HG02642 (cell line): ENCODE data around the gene CELSR1.

Source experiments
- ATAC-seq: cut with Tn5 transposase; IDR thresholded peaks from one replicate; pipeline ENCODE4 v1.9.1; 2021; ENCODE audit warnings: mild to moderate bottlenecking; ENCODE audit not compliant: unreplicated experiment, poor library complexity

CELSR1 gene

DNA sequence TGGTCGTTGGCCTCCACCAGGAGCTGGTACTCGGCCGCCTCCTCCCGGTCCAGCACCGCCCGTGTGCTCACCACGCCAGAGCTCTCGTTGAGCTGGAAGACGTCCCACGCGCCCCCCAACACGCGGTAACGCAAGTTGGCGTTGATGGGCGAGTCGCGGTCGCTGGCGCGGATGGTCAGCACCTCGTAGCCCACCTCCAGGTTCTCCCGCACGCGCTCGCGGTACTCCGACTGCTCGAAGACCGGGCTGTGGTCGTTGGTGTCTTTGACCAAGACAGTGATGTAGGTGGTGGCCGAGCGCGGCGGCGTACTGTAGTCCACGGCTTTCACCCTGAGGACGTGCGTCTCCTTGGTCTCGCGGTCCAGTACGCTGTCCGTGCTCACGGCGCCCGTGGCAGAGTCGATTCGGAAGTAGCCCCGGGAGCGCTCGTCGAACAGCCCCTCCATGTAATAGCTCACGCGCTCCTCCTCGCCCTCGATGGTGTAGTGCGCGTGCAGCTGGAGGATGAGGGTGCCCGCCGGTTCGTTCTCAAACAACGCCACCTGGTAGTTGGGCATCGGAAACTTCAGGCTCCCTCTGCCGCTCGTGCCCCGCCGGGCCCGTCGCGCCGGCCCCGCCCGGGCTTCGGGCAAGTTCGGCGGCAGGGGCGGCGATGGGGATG, 1.4 kb downstream of the CELSR1 start:
- ATAC-seq: no peak

DNA sequence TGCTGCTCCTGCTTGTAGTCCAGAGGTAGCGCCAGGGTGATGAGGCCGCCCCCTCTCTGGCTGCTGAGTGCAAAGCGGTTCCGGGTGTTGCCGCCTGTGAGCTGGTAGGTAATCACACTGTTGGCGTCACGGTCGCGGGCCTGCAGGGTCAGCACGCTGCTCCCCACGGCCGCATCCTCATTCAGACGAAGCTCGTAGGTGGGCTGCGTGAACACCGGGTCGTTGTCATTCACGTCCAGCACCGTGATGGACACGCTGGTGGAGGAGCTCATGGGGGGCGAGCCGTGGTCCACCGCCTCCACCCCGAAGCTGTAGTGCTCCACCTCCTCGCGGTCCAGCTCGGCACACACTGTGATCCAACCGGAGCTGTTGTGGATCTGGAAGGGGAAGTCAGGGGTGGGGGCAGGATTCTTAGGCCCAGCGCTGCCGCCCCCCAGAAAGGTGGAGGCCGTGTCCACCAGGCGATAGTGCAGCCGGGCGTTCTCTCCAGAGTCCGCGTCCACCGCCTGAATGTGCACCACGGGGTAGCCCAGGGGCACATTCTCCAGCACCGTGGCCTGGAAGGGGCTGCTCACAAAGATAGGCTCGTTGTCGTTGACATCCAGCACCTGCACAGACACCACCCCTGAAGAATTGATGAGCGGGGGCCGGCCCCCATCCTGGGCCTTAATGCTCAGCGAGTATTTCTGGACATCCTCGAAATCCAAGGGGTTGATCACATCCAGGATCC, 2.4 kb downstream of the CELSR1 start:
- no peak for ATAC-seq

DNA sequence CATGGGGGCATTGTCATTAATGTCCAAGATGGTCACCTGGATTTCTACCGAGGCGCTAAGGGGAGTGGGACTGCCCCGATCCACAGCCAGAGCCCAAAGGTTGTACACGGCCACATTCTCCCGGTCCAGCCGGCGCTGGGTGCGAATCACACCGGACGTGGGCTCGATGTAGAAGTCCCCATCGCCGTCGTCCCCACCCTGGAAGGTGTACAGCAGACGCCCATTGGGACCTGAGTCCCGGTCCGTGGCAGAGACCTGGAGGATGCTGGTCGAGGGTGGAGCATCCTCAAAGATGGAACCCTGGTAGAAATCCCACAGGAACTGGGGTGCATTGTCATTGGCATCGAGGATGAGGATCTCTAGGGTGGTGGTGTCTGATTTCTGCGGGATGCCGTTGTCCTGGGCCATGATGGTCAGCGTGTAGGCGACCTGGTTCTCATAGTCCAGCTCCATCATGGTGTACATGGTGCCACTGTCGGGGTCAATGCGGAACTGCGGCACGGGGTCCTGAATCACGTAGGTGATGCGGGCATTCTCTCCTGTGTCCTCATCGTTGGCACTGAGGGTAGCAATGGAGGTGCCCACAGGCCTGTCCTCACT, 3.1 kb downstream of the CELSR1 start:
- ATAC-seq: no peak

DNA sequence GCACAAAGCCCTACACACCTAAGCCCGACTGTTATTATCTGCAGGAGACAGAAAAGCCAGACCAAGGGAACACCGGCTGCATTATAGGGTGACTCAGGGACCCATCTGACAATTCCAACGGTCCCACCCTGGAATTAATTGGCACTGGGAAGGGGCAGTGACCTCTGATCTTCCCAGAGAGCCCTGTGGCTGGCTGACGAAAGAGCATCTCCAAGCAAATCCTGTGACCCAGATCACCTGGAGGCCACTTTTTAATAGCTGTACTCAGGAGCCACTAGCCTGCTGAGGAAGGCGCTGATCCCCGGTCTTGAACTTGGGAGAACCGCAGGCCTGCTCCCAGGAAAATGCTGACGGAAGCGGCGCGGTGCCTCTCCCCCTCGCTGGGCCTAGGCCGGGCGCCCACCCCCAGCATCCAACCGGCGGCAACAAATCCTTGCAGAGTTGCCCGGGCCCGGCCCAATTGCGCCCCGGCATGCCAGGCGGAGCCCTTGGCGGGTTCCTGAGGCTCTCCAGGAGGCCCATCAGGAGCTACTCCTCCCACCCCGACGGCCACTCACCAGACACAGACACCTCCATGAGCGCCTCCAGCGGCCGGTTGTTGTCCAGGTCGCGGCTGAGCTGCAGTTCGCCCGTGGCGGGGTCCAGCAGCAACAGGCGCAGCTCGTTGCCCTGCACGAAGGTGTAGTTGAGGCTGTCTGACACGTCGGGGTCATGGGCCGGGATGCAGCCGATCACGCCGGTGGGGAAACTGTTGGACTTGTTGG, 4.2 kb downstream of the CELSR1 start:
- no peak for ATAC-seq

DNA sequence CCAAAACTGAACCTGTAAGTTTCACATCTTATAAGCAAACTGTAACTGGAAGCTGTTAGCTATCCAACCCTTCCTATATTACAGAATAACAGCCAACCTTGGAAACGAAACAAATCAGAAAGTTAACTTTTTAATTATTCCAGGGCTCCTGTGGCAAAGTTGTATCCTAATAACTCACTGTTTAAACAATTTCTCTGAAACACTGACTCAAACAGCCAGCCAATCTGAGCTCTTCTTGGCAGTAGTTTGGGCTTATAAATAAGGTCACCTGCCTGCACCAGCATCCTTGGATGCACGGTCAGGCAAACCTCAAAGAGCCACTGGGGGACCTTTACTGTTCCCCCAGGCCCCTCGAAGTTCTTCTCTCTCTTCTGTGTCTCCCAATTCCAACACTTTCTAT, 5.0 kb downstream of the CELSR1 start:
- ATAC-seq: no peak

DNA sequence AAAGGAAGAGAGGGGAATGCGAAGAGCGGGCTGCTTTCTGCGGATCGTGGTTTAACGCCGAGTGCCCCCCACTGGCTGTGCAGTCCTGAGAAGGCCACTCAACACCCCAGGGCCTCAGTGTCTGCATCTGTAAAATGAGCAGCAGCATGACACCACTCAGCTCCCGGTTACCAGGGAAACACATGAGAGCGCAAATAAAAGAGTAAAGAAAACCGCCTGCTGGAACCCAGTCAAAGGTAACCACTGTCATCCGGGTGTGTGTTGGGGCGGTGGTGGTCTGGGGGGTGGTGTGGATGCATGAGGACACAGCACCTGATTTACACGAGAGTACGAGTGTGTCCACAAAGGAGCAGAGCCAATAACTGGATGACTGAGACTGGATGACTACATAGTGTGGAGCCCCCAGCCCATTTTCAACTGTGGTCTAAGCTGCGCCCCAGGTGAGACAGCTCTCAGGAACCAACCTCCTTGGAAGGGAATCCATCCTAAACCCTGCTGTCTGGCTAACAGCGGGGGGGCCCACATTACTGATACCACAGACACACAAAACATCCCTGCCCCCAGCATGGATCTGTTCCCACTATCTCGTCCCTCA, 5.7 kb downstream of the CELSR1 start:
- ATAC-seq: no peak

DNA sequence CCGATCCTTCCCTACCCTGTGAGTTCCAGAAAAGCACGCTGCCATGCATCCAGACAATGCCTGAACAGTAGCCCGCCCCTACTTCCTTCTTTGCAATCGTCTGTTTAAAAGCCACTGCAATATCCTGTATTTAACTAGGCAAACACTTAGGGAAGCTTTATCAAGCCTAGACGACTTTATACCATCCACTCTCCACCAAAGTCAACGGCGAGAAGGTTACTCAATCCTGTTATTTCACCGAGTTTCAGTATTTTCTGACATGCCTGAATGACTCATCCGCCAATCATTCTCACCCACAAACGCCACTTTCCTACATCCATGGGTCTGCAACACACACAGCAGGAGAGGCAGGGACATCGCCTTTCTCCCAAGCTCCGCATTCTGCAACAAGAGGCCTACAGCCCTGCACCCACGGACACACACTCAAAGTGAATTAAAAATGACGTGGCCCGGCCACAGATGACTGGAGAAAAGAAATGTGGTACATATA, 9.3 kb downstream of the CELSR1 start:
- no peak for ATAC-seq

DNA sequence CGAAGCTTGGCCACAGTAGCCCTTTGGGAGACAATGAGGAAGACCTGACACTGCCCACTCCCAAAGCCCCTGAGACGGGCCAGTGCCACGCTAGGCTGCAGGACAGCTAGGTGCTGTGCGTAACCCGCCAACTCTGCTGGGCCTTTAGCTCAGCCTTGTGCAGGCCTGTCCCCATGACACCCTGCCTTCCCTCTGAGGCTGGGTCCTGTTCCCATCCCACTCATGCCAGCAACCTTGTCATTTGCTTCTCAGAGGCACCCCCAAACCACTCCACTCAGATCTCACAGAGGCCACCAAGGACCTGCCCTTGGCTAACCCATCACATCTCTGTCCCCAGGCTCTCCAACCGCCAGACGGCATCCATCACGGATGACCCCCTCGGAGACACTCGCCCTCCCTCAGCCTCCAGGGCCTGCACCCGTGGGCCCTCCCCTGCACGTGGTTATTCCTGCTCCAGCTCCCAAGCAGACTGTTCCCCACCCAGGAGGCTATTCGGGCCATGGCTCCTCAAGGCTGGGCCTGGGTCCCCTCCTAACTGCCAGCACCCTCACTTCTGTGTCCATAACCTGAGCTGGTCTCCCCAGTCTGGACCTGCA, 11.1 kb downstream of the CELSR1 start:
- ATAC-seq: no peak

DNA sequence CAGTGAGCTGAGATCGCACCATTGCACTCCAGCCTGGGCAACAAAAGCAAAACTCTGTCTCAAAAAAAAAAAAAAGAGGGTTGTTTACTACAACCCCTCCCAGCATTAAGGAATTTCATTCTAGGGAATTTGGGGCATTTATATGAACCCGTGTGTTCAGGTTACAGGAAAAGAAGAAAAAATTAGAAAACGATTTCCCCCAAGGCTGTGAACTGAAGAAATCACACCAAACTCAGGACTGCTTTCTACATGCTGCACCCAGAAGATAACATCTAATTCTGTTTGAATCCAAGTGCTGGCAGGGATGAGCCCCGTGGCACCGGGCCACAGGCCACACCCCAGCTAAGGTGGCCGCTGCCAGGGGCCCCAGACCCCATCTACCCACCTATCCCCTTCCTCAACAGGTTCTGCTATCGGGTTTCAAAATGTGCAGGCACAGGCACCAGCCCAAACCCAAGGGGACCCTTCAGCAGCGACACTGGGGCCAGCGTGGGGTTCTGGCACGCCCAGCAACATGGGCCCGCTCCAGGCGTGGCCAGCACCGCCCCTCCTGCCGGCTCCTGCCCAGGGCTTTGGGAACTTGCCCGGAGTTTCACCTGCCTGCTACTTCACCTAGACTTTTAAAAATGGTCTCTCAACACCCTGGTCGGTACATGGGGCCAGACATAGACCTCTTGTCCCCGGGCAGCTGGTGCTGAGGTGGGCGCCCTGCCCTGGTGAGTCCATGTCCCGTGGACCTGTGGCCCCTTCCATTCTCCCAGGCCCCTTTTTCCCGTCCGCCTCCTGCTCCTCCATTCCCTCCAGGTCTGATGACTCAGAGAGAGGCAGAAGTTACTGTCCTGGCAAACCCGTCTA, 11.8 kb downstream of the CELSR1 start:
- ATAC-seq: no peak

DNA sequence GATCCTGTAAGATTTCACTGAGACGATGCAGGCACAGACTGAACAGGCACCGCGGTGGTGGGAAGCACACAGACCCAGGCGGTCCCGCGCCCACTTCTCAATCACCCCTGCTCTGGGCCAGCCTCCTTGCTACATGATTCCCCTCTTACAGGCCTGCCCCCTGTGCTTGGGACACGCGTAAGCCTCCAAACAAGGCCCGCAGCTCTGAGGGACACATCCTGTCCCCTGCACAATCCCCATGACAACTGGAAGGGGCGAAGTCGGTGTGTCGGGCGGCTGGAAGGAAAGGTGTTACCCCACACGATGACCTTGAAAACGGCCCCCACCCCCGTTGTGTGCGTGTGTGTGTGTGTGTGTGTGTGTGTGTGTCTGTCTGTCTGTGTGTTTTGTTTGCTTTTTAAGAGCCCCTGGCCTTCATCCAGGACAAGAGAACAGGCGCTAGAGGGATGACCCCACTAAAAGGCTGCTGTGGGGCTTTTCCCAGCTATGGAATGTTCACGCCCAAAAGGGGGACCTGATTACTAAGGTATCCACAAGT, 13.1 kb downstream of the CELSR1 start:
- no peak for ATAC-seq

DNA sequence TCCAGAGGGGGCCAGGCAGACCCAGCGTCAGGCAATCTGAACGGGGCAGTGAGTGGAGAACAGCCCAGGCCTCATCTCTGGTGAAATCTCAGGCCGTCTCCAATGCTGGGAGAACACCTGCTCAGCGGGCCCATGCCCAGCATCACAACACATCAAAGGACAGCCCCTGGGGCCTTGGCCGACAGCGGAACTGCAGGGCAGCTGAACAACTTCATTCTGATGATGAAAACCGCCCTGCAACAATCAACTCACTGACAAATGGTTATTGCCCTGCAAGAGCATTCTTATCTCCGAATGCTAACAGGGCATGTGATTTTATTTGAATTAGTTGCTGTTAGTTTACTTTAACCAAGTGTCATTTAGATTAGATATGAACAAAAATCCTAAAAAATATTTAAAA, 14.6 kb downstream of the CELSR1 start:
- ATAC-seq: no peak

DNA sequence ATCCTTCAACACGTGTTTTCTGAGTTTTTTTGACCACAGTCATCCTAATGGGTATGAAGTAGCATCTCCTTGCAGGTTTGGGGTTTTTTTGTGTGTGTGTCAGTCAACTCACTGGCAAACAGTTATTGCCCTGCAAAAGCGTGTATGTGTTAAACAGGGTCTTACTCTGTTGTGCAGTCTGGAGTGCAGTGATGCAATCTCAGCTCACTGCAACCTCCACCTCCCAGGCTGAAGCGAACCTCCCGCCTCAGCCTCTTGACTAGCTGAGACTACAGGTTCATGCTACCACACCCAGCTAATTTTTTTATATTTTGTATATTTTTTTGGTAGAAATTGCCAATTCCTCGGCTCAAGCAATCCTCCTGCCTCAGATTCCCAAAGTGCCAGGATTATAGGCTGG, 15.4 kb downstream of the CELSR1 start:
- no peak for ATAC-seq

DNA sequence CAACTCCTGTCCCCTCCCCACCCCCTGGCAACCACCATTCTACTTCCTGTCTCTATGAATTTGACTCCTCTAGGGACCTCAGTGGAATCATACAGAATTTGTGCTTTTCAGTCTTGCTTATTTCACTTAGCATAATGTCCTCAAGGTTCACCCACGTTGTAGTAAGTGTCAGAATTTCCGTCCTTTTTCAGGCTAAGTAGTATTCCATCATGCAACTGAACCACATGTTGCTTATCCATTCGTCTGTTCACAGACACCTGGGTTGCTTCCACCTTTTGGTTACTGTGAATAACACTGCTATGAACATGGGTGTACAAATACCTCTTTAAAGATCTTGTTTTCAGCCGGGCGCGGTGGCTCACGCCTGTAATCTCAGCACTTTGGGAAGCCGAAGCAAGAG, 16.5 kb downstream of the CELSR1 start:
- ATAC-seq: no peak

DNA sequence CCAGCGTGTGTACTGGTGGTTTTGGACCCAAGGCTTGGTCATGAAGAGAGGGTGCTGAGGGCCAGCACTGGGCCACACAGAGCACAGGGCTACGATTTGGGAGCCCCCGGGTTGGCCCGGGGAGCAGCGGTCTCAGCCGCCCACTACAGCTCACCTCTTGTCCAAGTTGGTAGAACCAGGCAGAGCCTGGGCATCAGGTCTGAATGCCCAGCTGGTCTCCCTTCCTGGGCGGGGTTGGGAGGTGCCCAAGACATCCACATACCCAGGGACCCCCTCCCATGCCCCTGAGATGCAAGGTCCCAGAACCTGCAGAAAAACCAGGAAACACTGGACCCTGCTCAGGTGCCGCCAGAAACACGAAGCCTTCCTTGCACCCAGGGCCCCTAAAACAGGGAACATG, 18.0 kb downstream of the CELSR1 start:
- ATAC-seq: no peak

DNA sequence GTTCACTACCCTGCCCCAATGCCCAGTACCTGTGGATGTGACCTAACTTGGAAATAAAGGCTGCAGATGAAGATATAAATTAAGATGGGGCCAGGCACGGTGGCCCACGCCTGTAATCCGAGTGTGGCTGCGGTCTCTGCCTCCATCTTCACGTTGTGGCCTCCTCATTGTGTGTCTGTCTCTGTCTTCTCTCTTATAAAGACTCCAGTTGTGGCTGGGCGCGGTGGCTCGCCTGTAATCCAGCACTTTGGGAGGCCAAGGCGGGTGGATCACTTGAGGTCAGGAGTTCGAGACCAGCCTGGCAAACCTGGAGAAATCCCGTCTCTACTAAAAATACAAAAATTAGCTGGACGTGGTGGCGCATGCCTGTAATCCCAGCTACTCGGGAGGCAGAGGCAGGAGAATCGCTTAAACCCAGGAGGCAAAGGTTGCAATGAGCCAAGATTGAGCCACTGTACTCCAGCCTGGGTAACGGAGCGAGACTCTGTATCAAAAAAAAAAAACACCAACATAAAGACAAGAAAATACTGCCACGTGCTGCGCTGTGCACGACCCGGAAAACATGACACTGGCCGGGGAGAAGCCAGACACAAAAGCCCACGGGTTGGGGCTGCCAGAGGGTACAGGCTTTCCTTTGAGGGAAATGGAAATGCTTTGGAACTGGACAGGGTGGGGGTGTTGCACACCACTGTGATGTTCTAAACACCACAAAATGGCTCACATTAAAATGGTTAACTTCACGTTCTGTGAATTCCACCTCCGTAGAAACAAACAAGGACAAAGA, 18.7 kb downstream of the CELSR1 start:
- no peak for ATAC-seq

DNA sequence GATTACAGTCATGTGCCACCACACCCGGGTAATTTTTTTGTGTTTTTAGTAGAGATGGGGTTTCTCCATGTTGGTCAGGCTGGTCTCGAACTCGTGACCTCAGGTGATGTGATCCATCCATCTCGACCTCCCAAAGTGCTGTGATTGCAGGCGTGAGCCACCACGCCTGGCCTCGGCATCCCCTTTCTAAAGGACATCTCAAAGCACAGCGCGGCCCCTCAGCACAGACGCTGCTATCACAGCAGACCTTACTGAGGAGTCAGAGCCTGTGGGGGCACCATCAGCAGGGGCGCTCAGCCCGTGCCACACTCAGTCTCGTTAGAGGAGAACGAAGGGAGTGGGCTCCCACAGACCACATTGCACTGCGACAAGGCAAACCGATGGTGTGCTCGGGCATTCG, 19.4 kb downstream of the CELSR1 start:
- no peak for ATAC-seq

DNA sequence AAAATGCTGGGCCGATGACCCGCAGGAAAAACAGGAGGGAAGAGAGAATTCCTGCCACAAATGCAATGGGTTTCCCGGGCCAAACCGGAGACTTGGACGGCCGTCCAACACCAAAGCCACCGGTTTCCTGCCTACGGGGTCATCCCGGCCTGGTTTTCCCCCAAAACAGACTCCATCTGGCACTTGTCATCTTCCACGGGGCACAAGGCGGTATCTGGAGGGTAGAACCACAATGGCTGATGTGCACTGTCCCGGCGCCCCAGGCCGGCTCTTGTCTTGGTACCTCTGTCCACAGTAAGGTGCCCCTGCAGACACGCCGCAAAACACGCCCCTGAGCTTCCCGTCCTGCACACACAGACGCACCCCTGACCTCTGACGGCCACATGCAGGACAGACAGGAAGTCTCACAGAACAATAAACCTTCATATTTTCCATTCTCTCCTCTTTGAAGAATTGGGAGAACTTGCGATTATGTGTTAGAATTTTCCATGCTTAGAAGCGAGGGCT, 20.1 kb downstream of the CELSR1 start:
- no peak for ATAC-seq

DNA sequence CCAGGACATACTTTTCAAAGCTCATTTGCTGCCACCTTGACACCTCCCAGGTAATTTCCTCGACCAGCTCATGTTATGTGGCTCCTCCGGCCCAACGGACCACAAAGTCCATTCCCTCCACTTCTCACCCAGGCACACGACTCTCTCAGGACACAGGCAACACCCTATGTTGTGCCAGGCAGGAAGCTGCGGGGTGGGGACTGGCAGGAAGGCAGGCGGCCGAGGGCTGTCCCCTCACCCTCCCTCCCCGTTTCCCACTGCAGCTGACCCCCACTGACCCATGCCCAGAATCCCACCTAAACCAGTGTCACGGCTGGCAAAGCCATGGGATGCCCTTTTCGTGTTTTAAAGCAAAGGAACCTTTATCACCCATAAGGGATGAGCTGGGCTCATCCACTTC, 20.8 kb downstream of the CELSR1 start:
- ATAC-seq: no peak
